ENCODE measurements around the gene STARD3NL.
A peak's percentile ranks its signal among the peaks of the same experiment; 100 is the strongest.
"Not testable (repeated sequence)": the region's sequence is repeated elsewhere in the genome, so short reads cannot be mapped to it uniquely, and the experiment has no call there.

STARD3NL gene

GRCh38 chr7:38223306-38223705 is 45.3 kb downstream of the STARD3NL start:
- no peak for DNase-seq (ENCODE audit: low read depth)

- no peak for DNase-seq (ENCODE audit: low read depth)
Measured at GRCh38 chr7:38224392-38224791, 46.3 kb downstream of the STARD3NL start.

GRCh38 chr7:38229386-38229785 is 51.3 kb downstream of the STARD3NL start:
- no peak for DNase-seq (ENCODE audit: low read depth)

GRCh38 chr7:38229884-38230642 is 52.0 kb downstream of the STARD3NL start:
- DNase-seq (ENCODE audit: low read depth): no peak

GRCh38 chr7:38232502-38233366 is 54.7 kb downstream of the STARD3NL start:
- DNase-seq (ENCODE audit: low read depth): peak; percentile 76

GRCh38 chr7:38234759-38235158 is 56.7 kb downstream of the STARD3NL start:
- not testable (repeated sequence) for DNase-seq (ENCODE audit: low read depth)

- DNase-seq (ENCODE audit: low read depth): no peak
Measured at GRCh38 chr7:38235606-38236005, 57.6 kb downstream of the STARD3NL start.

- DNase-seq (ENCODE audit: low read depth): not testable (repeated sequence)
Measured at GRCh38 chr7:38239129-38239528, 61.1 kb downstream of the STARD3NL start.

- no peak for DNase-seq (ENCODE audit: low read depth)
Measured at GRCh38 chr7:38241071-38241470, 63.0 kb downstream of the STARD3NL start.

- DNase-seq (ENCODE audit: low read depth): no peak
Measured at GRCh38 chr7:38242814-38243213, 64.8 kb downstream of the STARD3NL start.

- DNase-seq (ENCODE audit: low read depth): not testable (repeated sequence)
Measured at GRCh38 chr7:38243345-38243744, 65.3 kb downstream of the STARD3NL start.

- no peak for DNase-seq (ENCODE audit: low read depth)
Measured at GRCh38 chr7:38244516-38244915, 66.5 kb downstream of the STARD3NL start.

- DNase-seq (ENCODE audit: low read depth): no peak
Measured at GRCh38 chr7:38245409-38245977, 67.4 kb downstream of the STARD3NL start.

- DNase-seq (ENCODE audit: low read depth): no peak
Measured at GRCh38 chr7:38248069-38248567, 70.1 kb downstream of the STARD3NL start.

GRCh38 chr7:38249849-38250248 is 71.8 kb downstream of the STARD3NL start:
- not testable (repeated sequence) for DNase-seq (ENCODE audit: low read depth)

GRCh38 chr7:38257350-38257677 is 79.3 kb downstream of the STARD3NL start:
- DNase-seq (ENCODE audit: low read depth): no peak

- DNase-seq (ENCODE audit: low read depth): not testable (repeated sequence)
Measured at GRCh38 chr7:38259157-38259556, 81.1 kb downstream of the STARD3NL start.

- not testable (repeated sequence) for DNase-seq (ENCODE audit: low read depth)
Measured at GRCh38 chr7:38261601-38262000, 83.6 kb downstream of the STARD3NL start.

GRCh38 chr7:38262026-38262425 is 84.0 kb downstream of the STARD3NL start:
- not testable (repeated sequence) for DNase-seq (ENCODE audit: low read depth)

- DNase-seq (ENCODE audit: low read depth): no peak
Measured at GRCh38 chr7:38262545-38262944, 84.5 kb downstream of the STARD3NL start.

- DNase-seq (ENCODE audit: low read depth): not testable (repeated sequence)
Measured at GRCh38 chr7:38263274-38263673, 85.2 kb downstream of the STARD3NL start.

- DNase-seq (ENCODE audit: low read depth): not testable (repeated sequence)
Measured at GRCh38 chr7:38264602-38265001, 86.6 kb downstream of the STARD3NL start.

- not testable (repeated sequence) for DNase-seq (ENCODE audit: low read depth)
Measured at GRCh38 chr7:38265958-38266357, 87.9 kb downstream of the STARD3NL start.

Measured in stimulated activated CD8-positive, alpha-beta memory T cell treated with anti-CD3 and anti-CD28 coated beads, Interleukin-12 subunit alpha, Interleukin-12 subunit beta, amount 100 ng/mL, for 4 hours (primary cell).